HG03442 (cell line): ENCODE measurements around the gene ZNF285.
"Not testable (repeated sequence)": the region's sequence is repeated elsewhere in the genome, so short reads cannot be mapped to it uniquely, and the experiment has no call there.

Experiments used
- ATAC-seq: cut with Tn5 transposase; IDR thresholded peaks from one replicate; pipeline ENCODE4 v1.9.1; 2021; ENCODE audit warnings: mild to moderate bottlenecking, moderate library complexity; ENCODE audit not compliant: unreplicated experiment

Gene ZNF285

DNA sequence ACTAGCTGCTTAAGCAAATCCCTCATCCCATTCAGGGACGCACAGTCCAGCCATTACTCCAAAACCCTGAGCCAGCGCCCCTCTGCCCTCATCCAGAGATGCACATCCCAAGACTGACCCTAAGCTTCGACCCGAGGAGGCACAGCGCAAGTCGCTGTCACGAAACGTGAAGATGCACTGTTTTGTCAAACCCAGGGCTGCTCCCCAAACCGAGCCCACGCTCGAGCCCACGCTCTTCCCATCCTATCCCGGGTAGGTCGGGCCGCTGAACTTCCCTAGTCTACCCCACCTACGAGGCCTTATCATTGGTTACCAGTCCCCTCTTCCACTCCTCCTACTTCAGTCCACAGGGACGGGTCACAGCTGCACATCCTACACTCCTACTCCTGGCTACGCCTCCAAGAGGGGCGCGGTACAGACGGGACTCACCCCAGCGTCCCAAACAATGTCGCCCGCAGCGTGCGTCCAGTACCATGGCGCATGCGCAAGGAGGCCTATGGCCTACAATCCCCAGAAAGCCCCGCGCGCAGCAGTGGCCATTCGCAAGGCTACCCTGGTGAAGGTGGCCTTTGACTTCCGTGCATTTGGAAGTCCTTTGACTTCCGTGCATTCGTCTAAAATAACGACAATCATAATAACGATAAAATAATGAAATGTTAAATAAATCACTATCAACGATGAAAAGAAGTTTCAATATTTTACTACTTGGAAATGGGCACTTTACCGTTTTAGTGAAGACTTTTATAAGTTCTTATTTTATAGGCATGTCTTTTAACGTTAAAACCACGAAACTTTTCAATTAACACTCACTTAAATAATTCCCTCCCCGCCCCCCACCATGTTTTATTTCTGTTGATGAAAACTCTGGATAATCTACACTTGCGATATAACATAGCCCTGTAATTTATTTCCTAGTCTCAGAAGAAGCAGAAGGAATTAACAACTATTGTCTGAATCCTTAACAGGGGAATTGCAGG is at the start of gene ZNF285:
ZNF285 (minus strand) TSS at position 470 of the 977 bp plus-strand sequence. CDS start 4,395 bp downstream, outside the sequence.
- peak; percentile 64 for ATAC-seq

DNA sequence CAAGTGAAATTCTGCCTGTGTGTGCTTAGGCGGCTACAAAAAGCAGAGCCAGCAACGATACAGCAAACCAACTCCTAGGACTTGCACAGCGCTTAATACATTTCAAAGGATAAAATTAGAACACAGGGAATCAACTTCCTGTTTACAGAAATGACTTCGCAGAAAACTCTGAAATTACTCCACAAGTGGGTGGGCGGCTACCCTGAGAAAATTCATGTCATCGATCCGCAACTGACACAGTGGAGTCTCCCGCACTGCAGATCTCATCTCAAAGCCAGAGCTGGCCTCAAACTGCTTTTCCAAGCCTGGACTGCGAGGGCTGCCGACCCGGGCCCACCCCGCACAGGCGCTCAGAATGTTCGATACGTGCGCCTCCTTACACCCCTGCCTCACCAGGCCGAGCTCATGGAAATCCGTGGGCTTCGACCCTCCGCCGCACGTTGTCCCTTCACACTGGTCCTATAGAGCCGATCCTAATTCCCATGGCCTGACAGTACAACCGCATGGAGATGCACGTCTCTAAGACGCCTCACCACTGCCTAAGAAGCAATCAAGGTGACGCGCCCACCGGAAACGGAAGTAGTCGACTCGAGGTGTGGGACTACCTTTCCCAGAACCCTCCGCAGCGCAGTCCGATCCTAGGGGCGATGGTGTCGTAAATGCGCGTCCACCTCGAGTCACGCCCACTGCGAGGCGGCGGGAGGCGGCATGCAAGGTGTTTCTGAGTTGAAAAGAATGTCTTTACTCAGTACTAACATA is 46.7 kb upstream of the ZNF285 start, which contains the start of gene ZNF229:
ZNF229 (minus strand) TSS at position 557 of the 759 bp plus-strand sequence. CDS start 5,625 bp downstream, outside the sequence.
- peak; percentile 49 for ATAC-seq

DNA sequence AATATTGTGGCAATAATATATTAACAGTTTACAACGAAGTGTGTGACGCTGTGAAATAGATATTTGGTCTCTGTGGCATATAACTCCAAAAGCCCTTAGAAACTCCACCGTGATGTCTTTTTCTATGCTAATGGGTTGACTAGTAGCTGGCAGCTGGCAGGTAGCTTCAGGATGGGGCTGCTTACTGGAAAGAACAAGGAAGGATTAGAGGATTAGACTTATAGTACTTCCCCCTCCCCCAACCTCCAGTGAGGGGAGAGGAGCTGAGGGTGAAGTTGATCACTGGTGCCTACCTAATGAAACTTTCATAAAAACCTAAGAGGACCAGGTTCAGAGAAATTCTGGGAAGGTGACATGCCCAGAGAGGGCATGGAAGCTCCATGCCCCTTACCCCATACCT is 37.0 kb upstream of the ZNF285 start:
- no peak for ATAC-seq

DNA sequence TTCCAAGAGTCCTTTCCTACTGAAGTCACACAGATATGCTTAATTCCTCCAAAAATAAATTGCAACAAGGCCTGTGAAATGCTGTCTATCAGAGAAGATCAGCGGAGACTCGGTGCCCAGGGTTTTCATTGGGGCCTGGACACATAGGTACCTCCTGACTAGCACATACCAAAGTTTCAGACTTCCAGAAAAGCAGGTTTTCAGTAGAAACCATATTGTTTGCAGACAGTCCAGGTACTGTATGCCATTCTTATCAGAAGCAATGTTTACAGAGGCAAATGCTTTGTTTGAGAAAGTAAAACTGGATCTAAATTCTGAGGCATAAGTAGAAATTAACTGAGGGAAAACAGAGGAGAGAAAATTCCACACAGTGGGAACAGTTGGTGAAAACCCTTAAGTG is 34.0 kb upstream of the ZNF285 start:
- no peak for ATAC-seq

DNA sequence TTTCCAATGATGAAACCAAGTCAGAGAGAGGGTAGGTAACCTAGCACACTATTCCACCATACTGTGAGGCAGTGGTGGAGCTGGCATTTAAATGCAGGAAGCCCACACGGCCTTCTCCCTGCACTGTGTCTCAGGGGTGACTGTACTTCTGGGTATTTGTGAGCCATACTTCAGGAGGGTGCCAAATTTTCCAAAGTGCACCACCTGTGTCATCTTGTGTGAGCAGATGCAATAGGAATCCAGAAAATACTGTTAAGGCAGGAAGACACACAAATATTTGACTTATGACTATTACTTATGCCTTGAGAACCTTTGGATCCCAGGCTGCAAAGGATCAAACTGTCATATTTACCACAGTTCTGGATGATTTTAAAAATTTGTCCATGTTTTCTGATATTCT is 29.5 kb upstream of the ZNF285 start:
- no peak for ATAC-seq

DNA sequence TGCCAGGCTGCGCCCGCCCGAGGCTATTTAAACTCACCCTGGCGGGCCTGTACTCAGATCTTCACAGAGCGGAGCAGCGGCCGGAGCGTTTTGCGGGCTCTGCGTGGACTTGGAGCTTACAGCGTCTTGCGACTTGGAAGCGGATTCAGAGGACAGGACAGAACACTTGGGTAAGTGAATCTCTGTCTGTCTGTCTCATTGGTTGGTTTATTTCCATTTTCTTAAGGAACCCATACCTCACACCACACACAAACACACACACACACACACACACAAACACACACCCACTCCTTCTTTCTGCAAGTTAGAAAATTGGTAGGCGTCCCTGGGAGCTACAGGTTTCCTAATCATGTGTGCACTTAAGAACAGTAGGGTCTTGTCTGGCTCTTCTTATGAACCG is 14.1 kb upstream of the ZNF285 start:
- not testable (repeated sequence) for ATAC-seq

DNA sequence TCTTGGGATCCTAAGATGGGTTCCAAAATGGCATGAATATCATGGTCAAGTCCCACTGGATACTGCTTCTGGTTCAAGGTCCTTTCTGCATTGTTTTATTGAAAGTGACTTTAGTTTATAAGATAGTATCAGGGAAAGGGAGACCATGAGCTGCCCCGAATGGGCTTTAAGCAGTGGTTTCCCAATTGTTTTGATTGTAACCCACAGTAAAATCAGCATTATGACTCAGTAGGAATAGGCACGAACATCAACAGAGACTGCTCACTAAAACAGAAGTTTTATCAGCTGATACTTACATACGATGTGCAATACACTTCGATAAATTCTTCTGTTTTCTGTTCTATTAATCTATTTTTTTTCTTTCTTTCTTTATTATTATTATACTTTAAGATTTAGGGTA is 12.1 kb downstream of the ZNF285 start:
- not testable (repeated sequence) for ATAC-seq

DNA sequence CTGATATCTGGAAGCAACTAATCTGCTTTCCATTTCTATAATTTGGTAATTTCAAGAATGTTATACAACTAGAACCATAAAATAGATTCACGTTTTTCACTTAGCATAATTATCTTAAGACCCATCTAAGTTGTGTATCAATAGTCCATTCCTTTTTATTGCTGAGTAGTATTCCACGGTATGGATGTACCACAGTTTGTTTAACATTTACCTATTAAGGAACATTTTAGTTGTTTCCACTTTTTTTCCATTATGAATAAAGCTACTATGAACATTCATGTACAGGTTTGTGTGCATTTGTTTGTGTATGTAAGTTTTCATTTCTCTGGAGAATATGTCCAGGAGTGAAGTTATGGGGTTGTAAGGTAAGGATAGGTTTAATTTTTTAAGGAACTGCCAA is 26.6 kb downstream of the ZNF285 start:
- ATAC-seq = no peak

DNA sequence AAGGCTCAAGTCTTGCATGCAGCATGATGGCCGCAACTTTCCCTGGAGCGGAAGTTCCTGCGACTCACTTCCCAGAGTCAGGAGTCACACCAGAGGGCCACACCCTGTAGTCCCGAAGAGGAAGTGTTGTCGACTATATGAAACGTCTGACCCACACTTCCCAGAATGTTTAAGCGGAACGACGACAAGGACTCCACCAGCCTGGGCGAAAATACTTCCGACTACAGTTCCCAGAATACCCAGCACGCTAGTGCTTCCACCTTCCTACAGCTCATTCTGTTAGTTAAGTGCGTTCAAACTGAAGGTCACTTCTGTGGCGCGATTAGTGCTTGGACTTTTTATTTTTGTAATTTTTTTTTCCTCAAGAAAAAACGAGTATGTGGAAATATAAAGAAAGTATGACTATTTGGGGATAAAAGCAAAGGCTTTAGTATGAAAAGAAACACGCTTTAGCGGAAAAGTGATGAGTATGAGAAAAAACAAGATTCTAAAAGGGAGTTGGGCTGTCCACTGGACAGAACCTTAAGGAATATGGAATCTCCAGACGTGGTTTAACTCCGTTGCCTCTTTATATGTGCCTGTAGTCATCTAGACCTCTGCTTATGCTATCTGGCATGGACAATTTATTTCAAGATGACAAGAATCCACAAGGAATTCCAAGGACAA is 29.5 kb downstream of the ZNF285 start:
- ATAC-seq = no peak

DNA sequence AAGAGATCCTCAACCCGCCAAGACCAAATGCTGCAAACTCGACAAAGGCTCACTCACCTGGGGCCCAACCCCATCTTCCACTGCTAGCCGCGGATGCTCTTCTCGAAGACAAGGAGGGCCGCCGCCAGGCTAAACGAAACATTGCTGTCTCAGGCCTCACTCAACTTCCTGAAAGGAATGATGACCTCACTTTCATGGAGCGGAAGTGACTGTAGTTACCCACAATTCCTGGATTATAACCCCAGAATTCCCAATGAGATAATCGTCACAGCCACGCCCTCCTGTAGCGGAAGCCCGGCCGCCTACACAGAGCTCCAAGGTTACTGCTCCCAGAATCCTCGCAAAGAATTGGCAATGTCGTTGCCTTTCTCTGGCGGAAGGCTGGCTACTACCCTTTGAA is 34.4 kb downstream of the ZNF285 start:
- ATAC-seq = no peak

DNA sequence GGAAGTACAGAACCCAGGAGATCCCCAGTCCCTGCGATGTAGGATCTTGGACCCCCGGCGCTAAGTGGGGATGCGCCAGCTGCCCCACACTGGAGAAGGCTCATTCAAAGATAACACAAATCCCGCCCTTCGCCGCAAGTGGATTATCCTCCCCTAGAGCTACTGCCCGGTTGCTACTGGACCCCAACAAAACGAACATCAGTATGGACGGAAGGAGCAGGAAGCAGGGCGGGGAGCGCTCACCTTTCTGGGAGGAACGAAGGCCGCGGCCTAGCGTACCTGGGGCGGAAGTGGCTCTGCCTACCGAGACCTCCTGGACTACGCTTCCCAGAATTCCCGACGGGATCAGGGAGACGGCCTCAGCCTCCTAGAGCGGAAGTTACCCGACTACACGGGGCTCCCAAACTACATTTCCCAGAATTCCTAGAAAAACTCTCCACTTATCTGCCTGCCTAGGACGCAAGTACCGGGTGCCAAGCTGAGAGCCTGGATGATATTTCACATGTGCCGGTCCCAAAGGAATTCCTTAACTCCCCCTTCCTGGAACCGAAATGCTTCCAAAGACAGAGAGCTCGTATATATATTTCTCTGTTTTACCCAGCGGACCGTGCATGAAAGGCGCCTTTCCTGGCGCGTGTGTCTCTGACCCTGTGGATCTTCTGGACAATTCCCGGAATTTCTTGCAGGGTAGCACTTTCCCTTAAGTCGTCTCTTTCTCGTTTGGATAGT is 44.9 kb downstream of the ZNF285 start, which contains the start of gene ZNF112:
ZNF112 (minus strand) TSS at position 298 of the 729 bp plus-strand sequence. CDS start 16,141 bp downstream, outside the sequence.
- no peak for ATAC-seq

DNA sequence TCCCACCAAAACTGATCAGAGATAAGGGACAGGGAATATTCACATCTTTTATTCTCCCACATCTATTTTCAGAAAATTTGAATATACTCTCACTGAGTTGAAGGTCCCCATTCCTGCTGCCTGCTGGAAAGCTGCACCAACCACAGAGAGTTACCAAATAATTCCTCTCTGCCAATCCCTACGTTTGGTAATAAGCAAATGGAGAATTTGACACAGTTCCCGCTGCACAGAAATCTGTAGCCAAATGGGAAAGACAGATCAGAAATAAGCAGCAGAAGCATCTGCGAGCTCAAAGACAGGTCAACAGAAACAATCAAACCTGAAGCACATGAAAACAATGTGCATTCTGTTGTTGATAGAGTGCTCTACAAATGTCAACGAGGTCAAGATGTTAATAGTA is 54.9 kb downstream of the ZNF285 start:
- no peak for ATAC-seq

DNA sequence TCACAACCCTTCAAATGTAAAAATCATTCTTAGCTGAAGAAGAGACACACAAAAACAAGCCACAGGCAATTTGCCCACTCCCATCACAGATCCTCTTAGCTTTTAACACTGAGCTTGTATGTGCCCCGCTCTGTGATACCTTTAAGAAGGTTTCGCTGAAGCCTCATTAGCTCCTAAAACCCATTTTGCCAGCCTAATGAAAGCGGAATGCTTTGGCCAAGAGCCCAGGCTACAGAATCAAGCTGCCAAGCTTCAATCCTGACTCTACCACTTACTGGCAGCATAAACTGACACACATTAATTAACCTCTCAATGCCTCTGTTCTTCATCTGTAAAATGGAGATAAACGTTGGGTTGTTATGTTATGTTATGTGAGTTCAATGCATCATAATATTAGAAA is 55.4 kb downstream of the ZNF285 start:
- ATAC-seq = no peak

DNA sequence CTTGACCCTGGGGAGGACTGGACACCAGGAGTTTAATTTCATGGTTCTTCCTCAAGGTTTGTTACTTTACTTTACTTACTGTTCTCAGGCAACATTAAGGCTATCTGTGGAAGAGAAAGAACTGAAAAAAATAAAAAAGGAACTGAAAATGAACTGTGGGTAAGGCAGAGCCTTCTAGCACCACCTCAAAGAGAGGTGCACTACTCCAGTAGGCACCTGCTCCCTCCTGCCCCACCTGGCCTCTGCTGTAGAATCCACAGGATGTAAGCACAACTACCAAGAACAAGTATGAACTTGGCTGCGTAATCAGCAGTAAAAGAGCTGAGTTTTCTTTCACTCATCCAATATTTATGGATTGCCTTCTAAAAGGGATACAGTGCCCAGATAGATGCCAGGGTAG is 57.2 kb downstream of the ZNF285 start:
- ATAC-seq = no peak

DNA sequence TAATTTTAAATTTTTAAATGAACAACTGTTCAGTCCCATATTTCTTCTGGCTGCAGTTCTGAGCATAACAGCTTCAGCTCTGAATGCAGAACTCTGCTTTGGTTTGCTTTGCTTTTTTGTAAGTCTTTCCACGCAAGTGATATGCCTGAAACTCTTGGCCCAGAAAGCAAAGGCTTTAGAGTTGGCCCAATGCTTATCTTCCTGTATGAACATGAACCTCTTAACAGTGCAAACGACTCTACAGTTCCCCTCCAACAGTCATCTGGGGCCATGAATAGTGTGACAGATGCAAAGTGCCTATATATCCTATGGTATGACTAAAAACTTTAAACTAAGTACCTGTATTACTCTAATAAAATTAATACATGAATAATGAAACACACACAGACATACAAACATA is 59.6 kb downstream of the ZNF285 start:
- ATAC-seq = no peak

DNA sequence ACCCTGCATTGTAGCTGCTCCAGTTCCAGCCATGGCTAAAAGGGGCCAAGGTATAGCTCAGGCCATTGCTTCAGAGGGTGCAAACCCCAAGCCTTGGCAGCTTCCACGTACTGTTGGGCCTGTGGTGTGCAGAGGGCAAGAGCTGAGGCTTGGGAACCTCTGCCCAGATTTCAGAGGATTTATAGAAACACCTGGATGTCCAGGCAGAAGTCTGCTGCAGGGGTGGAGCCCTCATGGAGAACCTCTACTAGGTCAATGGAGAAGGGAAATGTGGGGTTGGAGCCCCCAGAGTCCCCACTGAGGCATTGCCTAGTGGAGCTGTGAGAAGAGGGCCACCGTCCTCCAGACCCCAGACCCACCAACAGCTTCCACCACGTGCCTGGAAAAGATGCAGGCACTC is 66.8 kb downstream of the ZNF285 start:
- ATAC-seq = not testable (repeated sequence)
